Measurements from ENCODE around the gene DNAL1. TPM values are rescaled to one million over a fixed set of nuclear protein-coding genes. Genes with fewer than 3 reads are reported as not detected.

Gene DNAL1
- total and polyA plus RNA-seq, 2 of the 13 experiments (the other 11 are each of a cell fraction or from before 2014, with no cell fraction given) = 1.4 to 13.3 TPM

DNA sequence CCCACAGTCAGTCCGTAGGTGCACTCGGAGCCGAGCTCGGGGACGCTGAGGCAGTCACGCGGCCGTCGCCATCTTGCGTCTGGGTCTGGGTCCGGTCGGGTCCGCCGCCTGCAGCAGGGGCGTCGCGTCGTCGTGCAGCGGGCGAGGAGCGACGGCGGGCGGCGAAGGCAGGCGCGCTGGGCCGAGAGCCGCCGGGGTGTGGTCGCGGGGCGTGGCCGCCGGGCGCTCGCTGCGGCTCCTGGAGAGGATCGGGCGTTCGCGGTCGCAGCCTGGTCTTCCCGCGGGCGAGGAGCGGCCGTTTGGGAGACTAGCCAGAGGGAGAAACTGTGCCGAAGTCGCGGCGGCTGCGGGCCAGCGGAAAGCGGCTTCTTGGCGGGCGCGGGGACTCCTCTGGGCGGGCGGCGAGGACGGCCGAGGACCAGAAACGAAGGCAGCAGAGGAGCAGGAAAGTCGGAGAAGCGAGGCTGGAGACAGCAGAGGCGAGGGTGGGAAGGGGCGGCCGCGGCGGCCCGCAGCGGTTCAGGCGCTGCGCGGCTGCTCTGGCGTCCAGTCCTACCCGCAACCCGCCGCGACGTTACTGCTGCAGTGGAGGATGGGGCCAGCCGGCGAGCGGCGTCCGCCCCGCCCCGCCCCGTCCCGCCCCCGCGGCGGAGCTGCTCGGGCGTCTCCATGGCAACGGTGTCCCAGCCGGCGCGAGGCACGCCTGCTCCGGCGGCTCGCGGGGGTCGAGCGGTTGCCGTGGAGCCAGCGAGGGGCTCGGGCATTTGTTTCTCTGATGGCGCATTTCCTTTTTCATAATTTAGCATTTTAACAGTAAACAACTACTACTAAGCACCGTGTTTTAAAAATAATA is 69.2 kb downstream of the DNAL1 start, which contains the start of gene PNMA1:
Gene PNMA1, minus strand, starts transcription at position 582 of the 853 bp plus-strand sequence. CDS start 745 bp downstream, outside the sequence.
- Histone ChIP-seq H3K27me3 (ENCODE audit: control insufficient read depth in 1 of 2, insufficient read depth in 2 of 2, low read length in 2 of 2) (no peaks in the 10 kb centered on the region), H2AFZ (ENCODE audit: low read length) (peak within 1 kb of the TSS; percentile 55), H3K4me3 (replicated peaks in 1 of 3; ENCODE audit: insufficient read depth in 1 of 3, low read depth in 2 of 3, low read length in 3 of 3) (peak within 1 kb of the TSS; percentile 79 to 89 (median 81)), H3K79me2 (ENCODE audit: insufficient read depth, low read length) (peaks cover 20% of the 10 kb centered on the region), H3K27ac (ENCODE audit: extremely low read length, insufficient read depth, low read length) (peak within 1 kb of the TSS; percentile 69), H3K4me1 (ENCODE audit: insufficient read depth, low read length) (peaks cover 15% of the 10 kb centered on the region), H3K4me2 (ENCODE audit: low read depth, low read length) (peak within 1 kb of the TSS; percentile 91), H3K9me3 (ENCODE audit: low read length) (no peaks in the 10 kb centered on the region), H3K9ac (ENCODE audit: insufficient read depth, low read depth, low read length) (peak within 1 kb of the TSS; percentile 72), H3K36me3 (replicated peaks in 1 of 2; ENCODE audit: control insufficient read depth in 1 of 2, insufficient read depth in 2 of 2, low read length in 2 of 2) (peaks cover 8 to 19% of the 10 kb centered on the region in 2 experiments; a peak in 4 of 5 replicates), H4K20me1 (ENCODE audit: insufficient read depth, low read length) (0 out of 2 replicates have a peak, but pooled peaks cover 5% of the 10 kb centered on the region)
- DNase-seq (ENCODE audit: low spot score) (peak; percentile 69), FAIRE-seq (no peak), ATAC-seq (peak; percentile 82)
- intact Hi-C loops (cut with micrococcal nuclease; ENCODE audit: unreplicated experiment) (loop anchor here (2.0 to 5.0 kb wide), 2 partner anchors 49 to 177 kb away; partner anchors contain the start of gene ACOT1), in situ Hi-C loops (cut with HindIII; ENCODE audit: extremely low pct_ligation_motif_present, low pct_unique_long_range_greater_than_20kb) (no loop called here)
- BruUV-seq (replicated peaks) = no TSS peak
- ChIA-PET POLR2A (interaction anchor here (0.6 to 2.5 kb wide), 7 partner anchors 11 to 176 kb away, joined by 3 to 8 read pairs (median 4); partner anchors contain the start of genes ACOT2, PTGR2 and ZNF410), CTCF (ENCODE audit: low intra/inter-chr PET ratio, low total read pairs) (no interaction called here)
- under 1% methylated on average over 30 of the region's 113 CpGs for WGBS (ENCODE audit: low lambda C conversion rate)
- TF ChIP-seq PHF5A (CRISPR knock-in tag; IDR thresholded peaks at IDR 0.05; ENCODE audit: low read depth, unreplicated experiment) (no peak), NFIB (CRISPR knock-in tag; IDR thresholded peaks at IDR 0.05; ENCODE audit: borderline replicate concordance) (no peak), NFE2 (CRISPR knock-in tag; IDR thresholded peaks at IDR 0.05) (no peak), RAD51 (IDR thresholded peaks at IDR 0.05; ENCODE audit: borderline replicate concordance) (no peak), EEA1 (CRISPR knock-in tag; IDR thresholded peaks at IDR 0.05; ENCODE audit: borderline replicate concordance) (peak; percentile 29; the same call in 1 of the 2 replicates), ZNF709 (CRISPR knock-in tag; IDR thresholded peaks at IDR 0.05) (peak; percentile 26; the same call in 1 of the 2 replicates), ZNF160 (CRISPR knock-in tag; IDR thresholded peaks at IDR 0.05) (peak; percentile 45; the same call in 1 of the 2 replicates), ZNF547 (CRISPR knock-in tag; IDR thresholded peaks at IDR 0.05) (peak; percentile 75), MTA1 (CRISPR knock-in tag; IDR thresholded peaks at IDR 0.05; ENCODE audit: borderline replicate concordance) (peak; percentile 22; the same call in 1 of the 2 replicates), MTF2 (CRISPR knock-in tag; IDR thresholded peaks at IDR 0.05; ENCODE audit: borderline replicate concordance) (no peak), ATAD3A (CRISPR knock-in tag; IDR thresholded peaks at IDR 0.05) (no peak), ZNF839 (CRISPR knock-in tag; IDR thresholded peaks at IDR 0.05; ENCODE audit: borderline replicate concordance) (no peak), ZSCAN20 (CRISPR knock-in tag; IDR thresholded peaks at IDR 0.05; ENCODE audit: borderline replicate concordance) (peak; percentile 43; the same call in 1 of the 2 replicates), FOSL2 (CRISPR knock-in tag; IDR thresholded peaks at IDR 0.05) (no peak; the same call in 1 of the 2 replicates), ETS1 (CRISPR knock-in tag; IDR thresholded peaks at IDR 0.05) (peak; percentile 52; the same call in 1 of the 2 replicates), ZNF652 (CRISPR knock-in tag; IDR thresholded peaks at IDR 0.05; ENCODE audit: borderline replicate concordance, low read depth) (no peak), TEAD3 (CRISPR knock-in tag; optimal IDR thresholded peaks at IDR 0.05; ENCODE audit: borderline replicate concordance) (no peak), ELF3 (CRISPR knock-in tag; IDR thresholded peaks at IDR 0.05) (0 out of 2 replicates have a peak, but pooled peaks have one; percentile 13), POGZ (CRISPR knock-in tag; IDR thresholded peaks at IDR 0.05) (no peak), ZNF138 (CRISPR knock-in tag; IDR thresholded peaks at IDR 0.05; ENCODE audit: low read depth) (no peak)
- TF ChIP-seq, protein P1, sequence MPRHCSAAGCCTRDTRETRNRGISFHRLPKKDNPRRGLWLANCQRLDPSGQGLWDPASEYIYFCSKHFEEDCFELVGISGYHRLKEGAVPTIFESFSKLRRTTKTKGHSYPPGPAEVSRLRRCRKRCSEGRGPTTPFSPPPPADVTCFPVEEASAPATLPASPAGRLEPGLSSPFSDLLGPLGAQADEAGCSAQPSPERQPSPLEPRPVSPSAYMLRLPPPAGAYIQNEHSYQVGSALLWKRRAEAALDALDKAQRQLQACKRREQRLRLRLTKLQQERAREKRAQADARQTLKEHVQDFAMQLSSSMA (CRISPR knock-in tag; IDR thresholded peaks at IDR 0.05) = peak; percentile 41; the same call in 1 of the 2 replicates
- TF ChIP-seq, protein P2, sequence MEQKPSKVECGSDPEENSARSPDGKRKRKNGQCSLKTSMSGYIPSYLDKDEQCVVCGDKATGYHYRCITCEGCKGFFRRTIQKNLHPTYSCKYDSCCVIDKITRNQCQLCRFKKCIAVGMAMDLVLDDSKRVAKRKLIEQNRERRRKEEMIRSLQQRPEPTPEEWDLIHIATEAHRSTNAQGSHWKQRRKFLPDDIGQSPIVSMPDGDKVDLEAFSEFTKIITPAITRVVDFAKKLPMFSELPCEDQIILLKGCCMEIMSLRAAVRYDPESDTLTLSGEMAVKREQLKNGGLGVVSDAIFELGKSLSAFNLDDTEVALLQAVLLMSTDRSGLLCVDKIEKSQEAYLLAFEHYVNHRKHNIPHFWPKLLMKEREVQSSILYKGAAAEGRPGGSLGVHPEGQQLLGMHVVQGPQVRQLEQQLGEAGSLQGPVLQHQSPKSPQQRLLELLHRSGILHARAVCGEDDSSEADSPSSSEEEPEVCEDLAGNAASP (CRISPR knock-in tag; IDR thresholded peaks at IDR 0.05; ENCODE audit: borderline replicate concordance) = no peak

Data from HepG2 (cell line).